SK-N-SH (cell line): Measurements from ENCODE around the gene ZNF182. TPM values are rescaled to one million over a fixed set of nuclear protein-coding genes. Genes with fewer than 3 reads are reported as not detected.
"Not testable (repeated sequence)": the region's sequence is repeated elsewhere in the genome, so short reads cannot be mapped to it uniquely, and the experiment has no call there.

Experiments used
- CTCF ChIA-PET: fragments of 300-600, 350-600 bp; formaldehyde crosslinking; extraction: SDS; loops from one replicate; lab custom pipeline; 2021; lab: Yijun Ruan, JAX
- POLR2A ChIA-PET: fragments of 350-600 bp; sonication (Branson Sonifier 250); formaldehyde crosslinking; extraction: SDS; loops from one replicate; lab custom pipeline; 2020; ENCODE audit warnings: antibody characterized with exemption, inconsistent platforms; lab: Yijun Ruan, JAX
- DNase-seq: peaks from one replicate; pipeline ENCODE4 v3.0.0; 2012
- H2AFZ ChIP-seq: fragments of 200-600 bp; sonication (generic); 2 replicates; pipeline ENCODE4 v1.8.1; 2016; ENCODE audit warnings: antibody characterized with exemption, mild to moderate bottlenecking, low read depth
- H3F3A ChIP-seq: fragments of 200-600 bp; sonication (generic); replicated peaks from 2 replicates; pipeline ENCODE3; 2016; ENCODE audit warnings: antibody characterized with exemption, mild to moderate bottlenecking; ENCODE audit not compliant: insufficient read depth
- H3K27ac ChIP-seq, 2 experiments: fragments of 200-500 bp in 1 of 2; fragments of 200-600 bp in 1 of 2; sonication (Bioruptor generic) in 1 of 2; sonication (generic), shearing (Covaris generic) in 1 of 2; 2 replicates each; pipeline versions ENCODE4 v1.5.1 to v1.6.1; 2014 to 2016; ENCODE audit warnings: low read depth in 2 of 2, inconsistent platforms in 1 of 2, low read length in 1 of 2, mild to moderate bottlenecking in 1 of 2, mixed read lengths in 1 of 2
- H3K27me3 ChIP-seq: fragments of 200-600 bp; sonication (generic), shearing (Covaris generic); 2 replicates; pipeline ENCODE4 v1.6.1; 2016; ENCODE audit warnings: mixed run types; ENCODE audit not compliant: insufficient read depth
- H3K36me3 ChIP-seq, 2 experiments: fragments of 200-500 bp in 1 of 2; fragments of 200-600 bp in 1 of 2; sonication (Bioruptor generic) in 1 of 2; sonication (generic) in 1 of 2; replicated peaks in 1 of 2; 2 replicates each; pipeline versions ENCODE3 to v1.5.1; 2014 to 2016; ENCODE audit warnings: low read length in 1 of 2, mild to moderate bottlenecking in 1 of 2; ENCODE audit not compliant: insufficient read depth in 2 of 2, control insufficient read depth in 1 of 2
- H3K4me1 ChIP-seq, 2 experiments: fragments of 200-500 bp in 1 of 2; fragments of 200-600 bp in 1 of 2; sonication (Bioruptor generic) in 1 of 2; sonication (generic), shearing (Covaris generic) in 1 of 2; 2 replicates each; pipeline versions ENCODE4 v1.5.1 to v1.6.1; 2014 to 2016; ENCODE audit warnings: low read depth in 1 of 2, low read length in 1 of 2, mixed run types in 1 of 2; ENCODE audit not compliant: insufficient read depth in 2 of 2, control insufficient read depth in 1 of 2
- H3K4me2 ChIP-seq: fragments of 200-600 bp; sonication (generic), shearing (Covaris generic); 2 replicates; pipeline ENCODE4 v1.6.1; 2017; ENCODE audit warnings: mixed run types
- H3K4me3 ChIP-seq, 2 experiments: fragments of 200-500 bp in 1 of 2; fragments of 200-600 bp in 1 of 2; sonication (Bioruptor generic) in 1 of 2; sonication (generic), shearing (Covaris generic) in 1 of 2; 2 replicates each; pipeline versions ENCODE4 v1.5.1 to v1.8.1; 2014 to 2016; ENCODE audit warnings: low read depth in 2 of 2, inconsistent platforms in 1 of 2, low read length in 1 of 2, mild to moderate bottlenecking in 1 of 2, mixed read lengths in 1 of 2, moderate library complexity in 1 of 2
- H3K79me2 ChIP-seq: fragments of 200-600 bp; sonication (generic); 2 replicates; pipeline ENCODE4 v1.8.1; 2017; ENCODE audit warnings: mild to moderate bottlenecking; ENCODE audit not compliant: insufficient read depth
- H3K9ac ChIP-seq: fragments of 200-600 bp; sonication (generic); 2 replicates; pipeline ENCODE4 v1.6.1; 2017; ENCODE audit warnings: mixed run types
- H3K9me2 ChIP-seq: fragments of 200-600 bp; sonication (generic); 2 replicates; pipeline ENCODE4 v1.6.1; 2017; ENCODE audit warnings: mixed run types
- H3K9me3 ChIP-seq: fragments of 200-600 bp; sonication (generic); 2 replicates; pipeline ENCODE4 v1.6.1; 2017; ENCODE audit warnings: mixed run types, mild to moderate bottlenecking, moderate library complexity
- H4K20me1 ChIP-seq: fragments of 200-600 bp; sonication (generic); 2 replicates; pipeline ENCODE4 v1.6.1; 2017; ENCODE audit warnings: mild to moderate bottlenecking, mixed run types; ENCODE audit not compliant: insufficient read depth
- ELF1 ChIP-seq: IDR thresholded peaks from 2 replicates; pipeline ENCODE4 v1.4.0; 2012
- EP300 ChIP-seq, 2 experiments: IDR thresholded peaks; 2 replicates each; pipeline versions ENCODE4 v1.4.0 to v1.6.1; 2012; ENCODE audit warnings: borderline replicate concordance in 1 of 2, low read depth in 1 of 2, low read length in 1 of 2
- FOXJ3 ChIP-seq: sonication (generic); formaldehyde crosslinking; IDR thresholded peaks from 2 replicates; pipeline ENCODE4 v1.5.1; 2020; ENCODE audit warnings: mild to moderate bottlenecking, missing genetic modification reagents
- FOXM1 ChIP-seq: IDR thresholded peaks from 2 replicates; pipeline ENCODE4 v1.4.0; 2012; ENCODE audit warnings: low read depth, mild to moderate bottlenecking
- GATA2 ChIP-seq: sonication (generic); formaldehyde crosslinking; IDR thresholded peaks from 2 replicates; pipeline ENCODE4 v1.5.0; 2020; ENCODE audit warnings: mild to moderate bottlenecking, missing genetic modification reagents
- NFIC ChIP-seq: IDR thresholded peaks from 2 replicates; pipeline ENCODE4 v1.4.0; 2012; ENCODE audit warnings: borderline replicate concordance
- NRF1 ChIP-seq: IDR thresholded peaks from 2 replicates; pipeline ENCODE4 v1.6.1; 2012; ENCODE audit warnings: low read depth, mild to moderate bottlenecking, low read length
- RAD21 ChIP-seq: IDR thresholded peaks from 2 replicates; pipeline ENCODE4 v1.6.1; 2012; ENCODE audit warnings: mild to moderate bottlenecking, low read length
- RCOR1 ChIP-seq: fragments of 150-350 bp; IDR thresholded peaks from 2 replicates; pipeline ENCODE4 v1.6.1; 2017; ENCODE audit warnings: antibody characterized with exemption, low read length
- RFX5 ChIP-seq: IDR thresholded peaks from 2 replicates; pipeline ENCODE4 v1.6.1; 2012; ENCODE audit warnings: mild to moderate bottlenecking, improper control_type of control experiment, low read length
- RXRA ChIP-seq: IDR thresholded peaks from 2 replicates; pipeline ENCODE4 v1.4.0; 2012; ENCODE audit warnings: low read depth, mild to moderate bottlenecking, borderline replicate concordance
- SMC3 ChIP-seq: IDR thresholded peaks from 2 replicates; pipeline ENCODE4 v1.6.1; 2012; ENCODE audit warnings: low read depth, low read length, improper control_type of control experiment
- WGBS: methylation state at CpG from one replicate; pipeline ENCODE4 v1.1.6; 2017; ENCODE audit warnings: low lambda C conversion rate; 5-methylcytosine and 5-hydroxymethylcytosine counted together
- polyA plus RNA-seq, 3 experiments: library from polyadenylated mRNA; depleted of rRNA; stranded (reverse); fragments of >200 nt; gene quantifications; 2 replicates each; pipeline ENCODE4 v1.2.3, GENCODE V29; 2012
- TF ChIP-seq, protein P1 (sequence below): IDR thresholded peaks from 2 replicates; pipeline ENCODE4 v1.4.0; 2012; ENCODE audit warnings: low read depth, borderline replicate concordance
- TF ChIP-seq, protein P2 (sequence below): IDR thresholded peaks from 2 replicates; pipeline ENCODE4; 2012
- TF ChIP-seq, protein P3 (sequence below): IDR thresholded peaks from 2 replicates; pipeline ENCODE4 v1.4.0; 2012; ENCODE audit warnings: low read depth

Gene ZNF182
- polyA plus RNA-seq, 1 of the 3 experiments (the other 2 are of a cell fraction): 2.1 TPM

DNA sequence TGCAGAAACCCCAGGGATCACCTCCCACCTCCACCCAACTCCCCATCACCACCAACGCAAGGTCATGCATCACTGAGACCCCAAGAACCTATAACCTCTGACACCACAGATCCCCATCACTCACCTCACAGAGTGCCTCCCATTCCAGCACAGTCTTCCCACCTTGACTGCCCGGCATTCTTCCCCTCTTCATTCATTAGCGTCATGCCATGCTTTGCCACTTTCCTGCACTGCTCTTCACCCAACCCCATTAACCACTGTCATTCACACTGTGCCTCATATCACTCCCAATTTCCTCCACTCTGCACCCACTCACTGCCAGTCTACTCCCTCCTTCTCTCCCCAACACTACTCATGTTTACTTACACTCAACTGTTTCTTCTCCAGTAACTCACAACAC is 30.6 kb downstream of the ZNF182 start (continued):
- TF ChIP-seq, protein P1, sequence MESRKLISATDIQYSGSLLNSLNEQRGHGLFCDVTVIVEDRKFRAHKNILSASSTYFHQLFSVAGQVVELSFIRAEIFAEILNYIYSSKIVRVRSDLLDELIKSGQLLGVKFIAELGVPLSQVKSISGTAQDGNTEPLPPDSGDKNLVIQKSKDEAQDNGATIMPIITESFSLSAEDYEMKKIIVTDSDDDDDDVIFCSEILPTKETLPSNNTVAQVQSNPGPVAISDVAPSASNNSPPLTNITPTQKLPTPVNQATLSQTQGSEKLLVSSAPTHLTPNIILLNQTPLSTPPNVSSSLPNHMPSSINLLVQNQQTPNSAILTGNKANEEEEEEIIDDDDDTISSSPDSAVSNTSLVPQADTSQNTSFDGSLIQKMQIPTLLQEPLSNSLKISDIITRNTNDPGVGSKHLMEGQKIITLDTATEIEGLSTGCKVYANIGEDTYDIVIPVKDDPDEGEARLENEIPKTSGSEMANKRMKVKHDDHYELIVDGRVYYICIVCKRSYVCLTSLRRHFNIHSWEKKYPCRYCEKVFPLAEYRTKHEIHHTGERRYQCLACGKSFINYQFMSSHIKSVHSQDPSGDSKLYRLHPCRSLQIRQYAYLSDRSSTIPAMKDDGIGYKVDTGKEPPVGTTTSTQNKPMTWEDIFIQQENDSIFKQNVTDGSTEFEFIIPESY: no peak
- TF ChIP-seq RXRA (no peak), EP300 (IDR thresholded peaks at IDR 0.05; ENCODE audit: borderline replicate concordance in 1 of 2, low read depth in 1 of 2, low read length in 1 of 2) (no peak), FOXJ3 (no peak), NRF1 (no peak), FOXM1 (no peak), RAD21 (no peak), NFIC (no peak), ELF1 (no peak), SMC3 (no peak), RCOR1 (no peak), RFX5 (no peak), GATA2 (CRISPR knock-in tag) (no peak)
- TF ChIP-seq, protein P2, sequence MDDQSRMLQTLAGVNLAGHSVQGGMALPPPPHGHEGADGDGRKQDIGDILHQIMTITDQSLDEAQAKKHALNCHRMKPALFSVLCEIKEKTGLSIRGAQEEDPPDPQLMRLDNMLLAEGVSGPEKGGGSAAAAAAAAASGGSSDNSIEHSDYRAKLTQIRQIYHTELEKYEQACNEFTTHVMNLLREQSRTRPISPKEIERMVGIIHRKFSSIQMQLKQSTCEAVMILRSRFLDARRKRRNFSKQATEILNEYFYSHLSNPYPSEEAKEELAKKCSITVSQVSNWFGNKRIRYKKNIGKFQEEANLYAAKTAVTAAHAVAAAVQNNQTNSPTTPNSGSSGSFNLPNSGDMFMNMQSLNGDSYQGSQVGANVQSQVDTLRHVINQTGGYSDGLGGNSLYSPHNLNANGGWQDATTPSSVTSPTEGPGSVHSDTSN: no peak
- TF ChIP-seq, protein P3, sequence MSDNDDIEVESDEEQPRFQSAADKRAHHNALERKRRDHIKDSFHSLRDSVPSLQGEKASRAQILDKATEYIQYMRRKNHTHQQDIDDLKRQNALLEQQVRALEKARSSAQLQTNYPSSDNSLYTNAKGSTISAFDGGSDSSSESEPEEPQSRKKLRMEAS: no peak

DNA sequence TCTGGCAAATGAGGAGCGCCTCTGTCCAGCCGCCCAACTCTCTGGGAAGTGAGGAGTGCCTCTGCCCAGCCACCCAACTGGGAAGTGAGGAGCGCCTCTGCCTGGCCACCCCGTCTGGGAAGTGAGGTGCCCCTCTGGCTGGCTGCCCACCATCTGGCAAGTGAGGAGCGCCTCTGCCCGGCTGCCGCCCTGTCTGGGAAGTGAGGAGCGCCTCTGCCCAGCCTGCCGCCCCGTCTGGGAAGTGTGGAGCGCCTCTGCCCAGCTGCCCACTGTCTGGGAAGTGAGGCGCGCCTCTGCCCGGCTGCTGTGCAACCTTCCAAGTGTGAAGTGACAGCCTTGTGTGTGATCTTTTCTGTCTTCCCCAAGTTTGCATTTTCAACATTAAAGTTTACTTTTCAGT is 38.3 kb downstream of the ZNF182 start:
- 33% methylated on average over 8 of the region's 14 CpGs for WGBS
- DNase-seq, H3K9me3 ChIP-seq, H2AFZ ChIP-seq, H3K4me2 ChIP-seq, POLR2A ChIA-PET, H4K20me1 ChIP-seq, H3K4me1 ChIP-seq, CTCF ChIA-PET, H3K27ac ChIP-seq, H3F3A ChIP-seq, H3K27me3 ChIP-seq, H3K9me2 ChIP-seq, H3K4me3 ChIP-seq, H3K36me3 ChIP-seq, H3K9ac ChIP-seq, H3K79me2 ChIP-seq: not testable (repeated sequence)

DNA sequence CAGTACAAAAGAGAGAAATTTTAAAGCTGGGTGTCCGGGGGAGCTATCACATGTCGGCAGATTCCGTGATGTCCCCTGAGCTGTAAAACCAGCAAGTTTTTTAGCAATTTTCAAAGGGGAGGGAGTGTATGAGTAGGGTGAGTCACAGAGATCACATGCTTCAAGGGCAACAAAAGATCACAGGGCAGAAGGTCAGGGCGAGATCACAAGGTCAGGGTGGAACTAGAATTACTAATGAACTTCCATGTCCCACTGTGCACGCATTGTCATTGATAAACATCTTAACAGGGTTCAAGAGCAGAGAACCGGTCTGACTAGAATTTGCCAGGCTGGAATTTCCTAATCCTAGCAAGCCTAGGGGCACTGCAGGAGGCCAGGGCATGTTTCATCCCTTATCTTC is 42.0 kb downstream of the ZNF182 start:
- H2AFZ ChIP-seq, CTCF ChIA-PET, H4K20me1 ChIP-seq, H3K4me3 ChIP-seq, H3K36me3 ChIP-seq, H3K9me2 ChIP-seq, POLR2A ChIA-PET, H3K9ac ChIP-seq, H3K4me2 ChIP-seq, H3K27me3 ChIP-seq, DNase-seq, H3K9me3 ChIP-seq, H3K79me2 ChIP-seq, H3K4me1 ChIP-seq, H3F3A ChIP-seq, H3K27ac ChIP-seq: not testable (repeated sequence)
- WGBS: 11% methylated on average over 6 of the region's 6 CpGs
